GM12878 (cell line): ENCODE results near the gene CACHD1.

Source experiments
- BACH1 ChIP-seq: fragments of 450-650 bp; IDR thresholded peaks from 2 replicates; pipeline ENCODE4 v1.6.1; 2017; ENCODE audit warnings: mild to moderate bottlenecking, borderline replicate concordance
- CHD2 ChIP-seq: IDR thresholded peaks from 2 replicates; pipeline ENCODE4 v1.6.1; 2011; ENCODE audit warnings: low read depth, low read length, improper control_type of control experiment, borderline replicate concordance
- EP300 ChIP-seq, 2 experiments: fragments of 150-350 bp in 1 of 2; IDR thresholded peaks; 2 replicates each; pipeline ENCODE4 v1.6.1; 2011 to 2012; ENCODE audit warnings: low read depth in 2 of 2, low read length in 2 of 2, borderline replicate concordance in 1 of 2, improper control_type of control experiment in 1 of 2, inconsistent platforms in 1 of 2; ENCODE audit not compliant: control insufficient read depth in 1 of 2
- JUNB ChIP-seq: IDR thresholded peaks from 2 replicates; pipeline ENCODE4 v1.6.1; 2016; ENCODE audit warnings: antibody characterized with exemption, mild to moderate bottlenecking
- NR2C2 ChIP-seq: IDR thresholded peaks from 2 replicates; pipeline ENCODE4 v1.6.1; 2011; ENCODE audit warnings: borderline replicate concordance, low read depth; ENCODE audit not compliant: control insufficient read depth, insufficient read length
- POLR2A ChIP-seq: IDR thresholded peaks from 2 replicates; pipeline ENCODE4 v1.6.1; 2011; ENCODE audit warnings: low read depth, mild to moderate bottlenecking, low read length
- RAD21 ChIP-seq: IDR thresholded peaks from 2 replicates; pipeline ENCODE4 v1.6.1; 2011; ENCODE audit warnings: mild to moderate bottlenecking, low read depth, low read length, moderate library complexity; ENCODE audit not compliant: insufficient read depth
- SPI1 ChIP-seq: IDR thresholded peaks from 2 replicates; pipeline ENCODE4 v1.6.1; 2011; ENCODE audit warnings: low read depth, mild to moderate bottlenecking, low read length, moderate library complexity, borderline replicate concordance; ENCODE audit not compliant: insufficient read depth
- TARDBP ChIP-seq: IDR thresholded peaks from 2 replicates; pipeline ENCODE4 v1.6.1; 2016; ENCODE audit warnings: borderline replicate concordance

- TF ChIP-seq SPI1: no peak
- no peak for TF ChIP-seq BACH1
- TF ChIP-seq CHD2: no peak
- TF ChIP-seq TARDBP: no peak
- TF ChIP-seq NR2C2: no peak
- no peak for TF ChIP-seq JUNB
- TF ChIP-seq POLR2A: no peak
- no peak for TF ChIP-seq RAD21
- TF ChIP-seq EP300 (IDR thresholded peaks at IDR 0.05; ENCODE audit: borderline replicate concordance in 1 of 2, control insufficient read depth in 1 of 2, low read depth in 2 of 2, low read length in 2 of 2): no peak
Measured at GRCh38 chr1:64472805-64473204, 2.9 kb downstream of the CACHD1 start.
